H1 (cell line): Measurements from ENCODE around the gene NSD2. TPM values are rescaled to one million over a fixed set of nuclear protein-coding genes. Genes with fewer than 3 reads are reported as not detected.

Experiments
- CTCF ChIA-PET: fragments of 300-600 bp; sonication (Branson Sonifier 250); formaldehyde crosslinking; loops from one replicate; lab custom pipeline; 2021; ENCODE audit not compliant: partially characterized antibody; lab: Charles Lee
- POLR2A ChIA-PET: fragments of 300-600 bp; sonication (Branson Sonifier 250); formaldehyde crosslinking; loops from one replicate; lab custom pipeline; 2021; ENCODE audit warnings: inconsistent platforms; ENCODE audit not compliant: partially characterized antibody; lab: Charles Lee
- DNase-seq, 2 experiments: peaks; one replicate each; pipeline versions ENCODE4 v3.0.0 to v3.0.0-alpha.2; 2010 to 2022; ENCODE audit warnings: low spot score in 2 of 2, low read depth in 1 of 2, mixed read lengths in 1 of 2
- FAIRE-seq: peaks from 2 replicates; lab custom pipeline; 2011; peaks lifted over from hg19 to GRCh38; lab: Jason Lieb, UNC
- H2AFZ ChIP-seq: 2 replicates; pipeline ENCODE4 v1.8.1; 2012; ENCODE audit warnings: low read length, inconsistent platforms
- H2AK5ac ChIP-seq: 2 replicates; pipeline ENCODE4 v1.6.1; 2013; ENCODE audit warnings: low read depth, low read length
- H2BK120ac ChIP-seq: replicated peaks from 2 replicates; pipeline ENCODE3; 2013; ENCODE audit warnings: low read depth, low read length, inconsistent platforms
- H2BK12ac ChIP-seq: 2 replicates; pipeline ENCODE4 v1.6.1; 2013; ENCODE audit warnings: low read depth, low read length
- H2BK15ac ChIP-seq: 2 replicates; pipeline ENCODE4 v1.6.1; 2013; ENCODE audit warnings: low read length
- H2BK20ac ChIP-seq: 2 replicates; pipeline ENCODE4 v1.6.1; 2013; ENCODE audit warnings: low read length
- H2BK5ac ChIP-seq: 2 replicates; pipeline ENCODE4 v1.6.1; 2013; ENCODE audit warnings: low read depth, low read length
- H3K14ac ChIP-seq: 2 replicates; pipeline ENCODE4 v1.6.1; 2013; ENCODE audit warnings: inconsistent platforms; ENCODE audit not compliant: insufficient read length
- H3K18ac ChIP-seq: 2 replicates; pipeline ENCODE4 v1.6.1; 2013; ENCODE audit warnings: low read length; ENCODE audit errors: extremely low read depth
- H3K23ac ChIP-seq: 2 replicates; pipeline ENCODE4 v1.6.1; 2013; ENCODE audit warnings: inconsistent platforms; ENCODE audit not compliant: insufficient read length
- H3K23me2 ChIP-seq: 2 replicates; pipeline ENCODE4 v1.6.1; 2013; ENCODE audit warnings: low read depth, low read length
- H3K27ac ChIP-seq: 2 replicates; pipeline ENCODE4 v1.6.1; 2011; ENCODE audit warnings: low read depth, low read length, inconsistent platforms
- H3K27me3 ChIP-seq, 4 experiments: replicated peaks in 1 of 4; 1 replicate in 1 of 4; 2 replicates in 3 of 4; pipeline versions ENCODE4 v1.6.1 to v1.8.1; 2011 to 2013; ENCODE audit warnings: low read length in 3 of 4, mild to moderate bottlenecking in 3 of 4, inconsistent platforms in 2 of 4, mixed read lengths in 2 of 4, moderate library complexity in 1 of 4; ENCODE audit not compliant: control insufficient read depth in 3 of 4, insufficient read depth in 3 of 4; ENCODE audit errors: extremely low read depth in 1 of 4
- H3K36me3 ChIP-seq, 4 experiments: 2 replicates each; pipeline versions ENCODE4 v1.6.1 to v1.8.1; 2011 to 2013; ENCODE audit warnings: mild to moderate bottlenecking in 4 of 4, low read length in 3 of 4, moderate library complexity in 2 of 4, control low read depth in 1 of 4, inconsistent platforms in 1 of 4; ENCODE audit not compliant: insufficient read depth in 4 of 4, control insufficient read depth in 2 of 4
- H3K4ac ChIP-seq: replicated peaks from 2 replicates; pipeline ENCODE3; 2013; ENCODE audit warnings: low read length, low read depth, mixed read lengths, inconsistent platforms; ENCODE audit not compliant: insufficient read length
- H3K4me1 ChIP-seq, 4 experiments: replicated peaks in 1 of 4; 1 replicate in 1 of 4; 2 replicates in 3 of 4; pipeline versions ENCODE4 v1.6.1 to v1.8.1; 2011 to 2013; ENCODE audit warnings: low read length in 3 of 4, inconsistent platforms in 2 of 4, mixed read lengths in 1 of 4; ENCODE audit not compliant: insufficient read depth in 4 of 4, control insufficient read depth in 3 of 4
- H3K4me2 ChIP-seq, 2 experiments: 2 replicates each; pipeline versions ENCODE4 v1.6.1 to v1.8.1; 2011 to 2013; ENCODE audit warnings: low read depth in 2 of 2, low read length in 2 of 2, control low read depth in 1 of 2, inconsistent platforms in 1 of 2, mild to moderate bottlenecking in 1 of 2; ENCODE audit not compliant: insufficient read depth in 1 of 2
- H3K4me3 ChIP-seq, 4 experiments: fragments of 200-600, 300-600 bp in 1 of 4; sonication (generic), shearing (Covaris generic), sonication (Bioruptor Twin) in 1 of 4; 2 replicates each; pipeline versions ENCODE4 v1.5.1 to v1.8.1; 2011 to 2016; ENCODE audit warnings: low read length in 4 of 4, low read depth in 3 of 4, control low read depth in 2 of 4, inconsistent platforms in 2 of 4, mild to moderate bottlenecking in 2 of 4, mixed read lengths in 1 of 4, moderate library complexity in 1 of 4; ENCODE audit not compliant: insufficient read depth in 2 of 4; ENCODE audit errors: extremely low read depth in 1 of 4
- H3K56ac ChIP-seq: replicated peaks from 2 replicates; pipeline ENCODE3; 2013; ENCODE audit warnings: low read depth, mild to moderate bottlenecking, mixed read lengths, low read length, inconsistent platforms; ENCODE audit not compliant: insufficient read length
- H3K79me1 ChIP-seq: 2 replicates; pipeline ENCODE4 v1.6.1; 2013; ENCODE audit warnings: low read depth, low read length, control low read depth
- H3K79me2 ChIP-seq, 2 experiments: 2 replicates each; pipeline versions ENCODE4 v1.6.1 to v1.8.1; 2012 to 2013; ENCODE audit warnings: low read length in 2 of 2, mild to moderate bottlenecking in 2 of 2, inconsistent platforms in 1 of 2; ENCODE audit not compliant: insufficient read depth in 2 of 2, control insufficient read depth in 1 of 2
- H3K9ac ChIP-seq, 4 experiments: replicated peaks in 1 of 4; 1 replicate in 1 of 4; 2 replicates in 3 of 4; pipeline versions ENCODE4 v1.6.1 to v1.8.1; 2011 to 2013; ENCODE audit warnings: low read depth in 3 of 4, low read length in 3 of 4, control low read depth in 2 of 4, mild to moderate bottlenecking in 2 of 4, moderate library complexity in 2 of 4, inconsistent platforms in 1 of 4; ENCODE audit errors: extremely low read depth in 1 of 4
- H3K9me3 ChIP-seq, 2 experiments: 2 replicates each; pipeline versions ENCODE4 v1.6.1 to v1.8.1; 2012 to 2013; ENCODE audit warnings: mild to moderate bottlenecking in 2 of 2, moderate library complexity in 2 of 2, control low read depth in 1 of 2, inconsistent platforms in 1 of 2, low read depth in 1 of 2, low read length in 1 of 2, mixed read lengths in 1 of 2; ENCODE audit not compliant: insufficient read depth in 2 of 2
- H4K20me1 ChIP-seq, 2 experiments: replicated peaks in 1 of 2; 2 replicates each; pipeline versions ENCODE3 to v1.8.1; 2011 to 2013; ENCODE audit warnings: inconsistent platforms in 2 of 2, low read length in 2 of 2, mild to moderate bottlenecking in 1 of 2; ENCODE audit not compliant: insufficient read depth in 2 of 2, control insufficient read depth in 1 of 2
- H4K5ac ChIP-seq: 2 replicates; pipeline ENCODE4 v1.6.1; 2013; ENCODE audit warnings: low read length, low read depth, mixed read lengths, inconsistent platforms; ENCODE audit not compliant: insufficient read length
- H4K8ac ChIP-seq: 2 replicates; pipeline ENCODE4 v1.8.0; 2013; ENCODE audit warnings: mild to moderate bottlenecking, moderate library complexity, low read length, inconsistent platforms; ENCODE audit not compliant: insufficient read depth; ENCODE audit errors: extremely low read depth
- H4K91ac ChIP-seq: replicated peaks from 2 replicates; pipeline ENCODE3; 2013; ENCODE audit warnings: low read length, mixed read lengths, inconsistent platforms; ENCODE audit not compliant: insufficient read length
- ASH2L ChIP-seq: fragments of 200-600, 300-600 bp; sonication (generic); IDR thresholded peaks from one replicate; pipeline ENCODE4 v1.7.1; 2017; ENCODE audit warnings: low read length
- BCL11A ChIP-seq, 2 experiments: IDR thresholded peaks; one replicate each; pipeline ENCODE4 v1.6.1; 2011; ENCODE audit warnings: low read depth in 2 of 2, low read length in 2 of 2, mild to moderate bottlenecking in 2 of 2
- BRCA1 ChIP-seq: IDR thresholded peaks from 2 replicates; pipeline ENCODE4 v1.6.1; 2012; ENCODE audit warnings: low read depth, low read length, improper control_type of control experiment
- CBX5 ChIP-seq: fragments of 300-800, 300-1000 bp; sonication (generic); IDR thresholded peaks from 2 replicates; pipeline ENCODE4 v1.7.1; 2016; ENCODE audit warnings: antibody characterized with exemption, low read length, low read depth
- CEBPB ChIP-seq: IDR thresholded peaks from 2 replicates; pipeline ENCODE4 v1.6.1; 2012; ENCODE audit warnings: low read depth, low read length
- CHD2 ChIP-seq: IDR thresholded peaks from 2 replicates; pipeline ENCODE4 v1.6.1; 2012; ENCODE audit warnings: low read length, improper control_type of control experiment
- HDAC2 ChIP-seq, 2 experiments: fragments of 300-600 bp in 1 of 2; sonication (generic) in 1 of 2; IDR thresholded peaks; 2 replicates each; pipeline ENCODE4 v1.6.1; 2011 to 2012; ENCODE audit warnings: low read depth in 2 of 2, low read length in 2 of 2, mild to moderate bottlenecking in 2 of 2, moderate library complexity in 2 of 2, borderline replicate concordance in 1 of 2, inconsistent platforms in 1 of 2
- HDAC6 ChIP-seq: IDR thresholded peaks from one replicate; pipeline ENCODE4 v1.7.1; 2012; ENCODE audit warnings: low read depth, mild to moderate bottlenecking, inconsistent platforms, low read length, moderate library complexity
- NANOG ChIP-seq: IDR thresholded peaks from 2 replicates; pipeline ENCODE4 v1.6.1; 2011; ENCODE audit warnings: low read length, low read depth, mild to moderate bottlenecking, inconsistent platforms; ENCODE audit not compliant: insufficient read depth, poor library complexity, severe bottlenecking
- POU5F1 ChIP-seq: IDR thresholded peaks from 2 replicates; pipeline ENCODE4 v1.6.1; 2011; ENCODE audit warnings: low read depth, mild to moderate bottlenecking, low read length, moderate library complexity
- SP1 ChIP-seq: IDR thresholded peaks from 2 replicates; pipeline ENCODE4 v1.6.1; 2011; ENCODE audit warnings: low read depth, low read length
- SP4 ChIP-seq: IDR thresholded peaks from 2 replicates; pipeline ENCODE4 v1.6.1; 2012; ENCODE audit warnings: low read length, inconsistent platforms
- WGBS, 2 experiments: shearing (Covaris generic) in 1 of 2; methylation state at CpG; one replicate each; pipeline versions ENCODE4 v1.1.6 to v1.1.7; 2013 to 2015; ENCODE audit warnings: low lambda C conversion rate in 2 of 2, mixed read lengths in 2 of 2, inconsistent platforms in 1 of 2, low coverage in 1 of 2, missing lambda C conversion rate in 1 of 2; ENCODE audit not compliant: insufficient replicate concordance in 2 of 2, insufficient coverage in 1 of 2, insufficient read length in 1 of 2; ENCODE audit errors: extremely low coverage in 1 of 2, missing lambda C conversion rate in 1 of 2; 5-methylcytosine and 5-hydroxymethylcytosine counted together
- polyA plus RNA-seq, 7 experiments: library from polyadenylated mRNA; depleted of rRNA in 3 of 7; stranded (reverse) in 5 of 7; unstranded in 2 of 7; fragments of >200 nt in 5 of 7; fragments of 200-250 nt in 2 of 7; gene quantifications; 1 replicate in 5 of 7; 2 replicates in 1 of 7; 4 replicates in 1 of 7; pipeline versions ENCODE4 v1.2.1 to v1.2.3, GENCODE V29; 2011 to 2013; ENCODE audit warnings: missing spikeins in 2 of 7, mixed read lengths in 2 of 7
- total RNA-seq: library from RNA; stranded (reverse); fragmentation: NEBNext Ultra II Directional; extraction: Animal tissue kit (Norgen Biotek cat#: 25700); gene quantifications from 2 replicates; pipeline ENCODE4 v1.2.1, GENCODE V29; 2021
- TF ChIP-seq, protein P1 (sequence below): IDR thresholded peaks from 2 replicates; pipeline ENCODE4 v1.6.1; 2012; ENCODE audit warnings: inconsistent platforms
- TF ChIP-seq, protein P2 (sequence below): IDR thresholded peaks from 2 replicates; pipeline ENCODE4 v1.6.1; 2012; ENCODE audit warnings: inconsistent platforms

NSD2 gene
- total and polyA plus RNA-seq, 2 of the 8 experiments (the other 6 are each of a cell fraction or from before 2014, with no cell fraction given), result 26.7 to 129 TPM

DNA sequence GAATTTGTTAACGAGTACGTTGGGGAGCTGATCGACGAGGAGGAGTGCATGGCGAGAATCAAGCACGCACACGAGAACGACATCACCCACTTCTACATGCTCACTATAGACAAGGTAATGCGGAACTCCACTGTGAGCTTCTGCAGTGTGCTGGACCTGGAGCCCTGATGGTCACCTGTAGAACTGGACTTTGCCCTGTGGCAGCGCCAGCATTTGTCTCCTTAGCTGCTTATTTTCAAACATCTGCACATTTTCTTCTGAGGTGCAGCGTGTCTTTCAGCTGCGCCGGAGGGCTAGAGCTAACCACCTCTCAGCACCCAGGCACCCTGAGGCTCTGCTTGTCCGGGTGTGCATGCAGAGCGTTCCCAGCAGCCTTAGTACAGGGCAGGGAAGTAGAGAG, 89.8 kb downstream of the NSD2 start:
- no peak overlapping the region for H3K23ac ChIP-seq
- WGBS, 2 experiments, result 91% methylated on average over 14 of the region's 15 CpGs; no CpG with 5 or more reads in 1 of the 2 experiments
- H4K20me1 ChIP-seq, result peaks cover 1 to 3% of the 10 kb centered on the region in 2 experiments
- H3K23me2 ChIP-seq, result no peaks in the 10 kb centered on the region
- POLR2A ChIA-PET, result interaction anchor here (1.3 kb wide), 1 partner anchor 48 kb away, joined by 3 read pairs; the partner anchor contains the start of gene NELFA
- DNase-seq (no peak), FAIRE-seq (no peak)
- H3K4ac ChIP-seq, result no peak overlapping the region
- no peak overlapping the region; a peak in 1 of 7 replicates for H3K9ac ChIP-seq
- CTCF ChIA-PET, result interaction anchor here (2.1 kb wide), 1 partner anchor 62 kb away, joined by 7 read pairs; no protein-coding TSS in a partner anchor
- H2BK120ac ChIP-seq, result no peak overlapping the region
- H3K14ac ChIP-seq, result no peak overlapping the region
- no peaks in the 10 kb centered on the region for H3K27me3 ChIP-seq
- no peaks in the 10 kb centered on the region; a peak in 2 of 7 replicates for H3K4me1 ChIP-seq
- H3K4me3 ChIP-seq, result no peak overlapping the region
- H2BK5ac ChIP-seq, result no peak overlapping the region
- H4K5ac ChIP-seq, result no peak overlapping the region
- no peak overlapping the region for H4K8ac ChIP-seq
- H2BK15ac ChIP-seq, result no peak overlapping the region
- H2BK20ac ChIP-seq, result no peak overlapping the region
- no peaks in the 10 kb centered on the region for H3K9me3 ChIP-seq
- H3K56ac ChIP-seq, result no peak overlapping the region
- H3K27ac ChIP-seq, result no peak overlapping the region
- H2AFZ ChIP-seq, result no peak overlapping the region
- no peak overlapping the region for H2BK12ac ChIP-seq
- H4K91ac ChIP-seq, result no peak overlapping the region
- no peaks in the 10 kb centered on the region; the same call in 1 of the 2 replicates for H3K79me1 ChIP-seq
- no peaks in the 10 kb centered on the region for H3K79me2 ChIP-seq
- H3K18ac ChIP-seq, result no peak overlapping the region
- H3K4me2 ChIP-seq, result no peak overlapping the region
- H3K36me3 ChIP-seq, result peaks cover 20 to 52% (median 35%) of the 10 kb centered on the region in 4 experiments; a peak in 7 of 8 replicates
- H2AK5ac ChIP-seq, result no peak overlapping the region
- TF ChIP-seq BRCA1 (no peak), SP1 (no peak), HDAC2 (IDR thresholded peaks at IDR 0.05; ENCODE audit: borderline replicate concordance in 1 of 2, low read depth in 2 of 2, low read length in 2 of 2) (no peak), CHD2 (no peak), HDAC6 (no peak), CBX5 (no peak), BCL11A (IDR thresholded peaks at IDR 0.05; ENCODE audit: low read depth in 2 of 2, low read length in 2 of 2) (no peak), POU5F1 (no peak), NANOG (no peak), SP4 (no peak), ASH2L (no peak), CEBPB (no peak)
- TF ChIP-seq, protein P1, sequence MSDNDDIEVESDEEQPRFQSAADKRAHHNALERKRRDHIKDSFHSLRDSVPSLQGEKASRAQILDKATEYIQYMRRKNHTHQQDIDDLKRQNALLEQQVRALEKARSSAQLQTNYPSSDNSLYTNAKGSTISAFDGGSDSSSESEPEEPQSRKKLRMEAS, result no peak
- TF ChIP-seq, protein P2, sequence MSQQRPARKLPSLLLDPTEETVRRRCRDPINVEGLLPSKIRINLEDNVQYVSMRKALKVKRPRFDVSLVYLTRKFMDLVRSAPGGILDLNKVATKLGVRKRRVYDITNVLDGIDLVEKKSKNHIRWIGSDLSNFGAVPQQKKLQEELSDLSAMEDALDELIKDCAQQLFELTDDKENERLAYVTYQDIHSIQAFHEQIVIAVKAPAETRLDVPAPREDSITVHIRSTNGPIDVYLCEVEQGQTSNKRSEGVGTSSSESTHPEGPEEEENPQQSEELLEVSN, result no peak
